B cell (primary cell): ENCODE data around the gene SAG. TPM values are rescaled to one million over a fixed set of nuclear protein-coding genes. Genes with fewer than 3 reads are reported as not detected.
"Not testable (repeated sequence)": the region's sequence is repeated elsewhere in the genome, so short reads cannot be mapped to it uniquely, and the experiment has no call there.

Experiments
- ATAC-seq: fragments of 200-7000 bp; cut with Tn5 transposase; one replicate; pipeline ENCODE4 v1.10.0; 2021; ENCODE audit warnings: low read depth, mild to moderate bottlenecking, moderate number of reproducible peaks, moderate library complexity
- CTCF ChIA-PET: fragments of 350-600 bp; sonication (Branson Sonifier 250); formaldehyde crosslinking; loops from one replicate; lab custom pipeline; 2021; ENCODE audit warnings: antibody characterized with exemption, inconsistent platforms; lab: Charles Lee
- POLR2A ChIA-PET: fragments of 350-600 bp; sonication (Branson Sonifier 250); formaldehyde crosslinking; loops from one replicate; lab custom pipeline; 2021; ENCODE audit warnings: antibody characterized with exemption; lab: Charles Lee
- DNase-seq: peaks from one replicate; pipeline ENCODE4 v3.0.0; 2013
- H2AFZ ChIP-seq: 2 replicates; pipeline ENCODE4 v1.6.1; 2012; ENCODE audit warnings: mild to moderate bottlenecking, low read depth, low read length; ENCODE audit not compliant: insufficient read depth, poor library complexity, severe bottlenecking
- H3K27ac ChIP-seq, 2 donors: 1 replicate in 1 of 2; 2 replicates in 1 of 2; pipeline ENCODE4 v1.5.1; 2012 to 2013; ENCODE audit warnings: low read length in 2 of 2, mild to moderate bottlenecking in 2 of 2, moderate library complexity in 1 of 2
- H3K27me3 ChIP-seq, 4 experiments: fragments of 200-600 bp in 1 of 4; sonication (generic) in 1 of 4; replicated peaks in 1 of 4; 1 replicate in 2 of 4; 2 replicates in 2 of 4; pipeline versions ENCODE4 v1.6.1 to v1.7.0; 2013 to 2016; ENCODE audit warnings: low read length in 3 of 4, mild to moderate bottlenecking in 2 of 4, mixed read lengths in 1 of 4, moderate library complexity in 1 of 4; ENCODE audit not compliant: insufficient read depth in 4 of 4, control insufficient read depth in 3 of 4; ENCODE audit errors: control extremely low read depth in 1 of 4
- H3K36me3 ChIP-seq, 2 experiments: replicated peaks in 1 of 2; 1 replicate in 1 of 2; 2 replicates in 1 of 2; pipeline versions ENCODE4 v1.6.1 to v1.7.1; 2013; ENCODE audit warnings: low read length in 1 of 2; ENCODE audit not compliant: insufficient read depth in 2 of 2, control insufficient read depth in 1 of 2; ENCODE audit errors: control extremely low read depth in 1 of 2, extremely low read depth in 1 of 2
- H3K4me1 ChIP-seq, 2 donors: fragments of 200-600 bp in 1 of 2; sonication (generic) in 1 of 2; 1 replicate in 1 of 2; 2 replicates in 1 of 2; pipeline versions ENCODE4 v1.5.1 to v1.6.1; 2013 to 2017; ENCODE audit warnings: low read length in 2 of 2; ENCODE audit not compliant: control insufficient read depth in 2 of 2, insufficient read depth in 2 of 2
- H3K4me2 ChIP-seq: replicated peaks from 2 replicates; pipeline ENCODE3; 2012; ENCODE audit warnings: mild to moderate bottlenecking, low read depth, low read length; ENCODE audit not compliant: poor library complexity, severe bottlenecking
- H3K4me3 ChIP-seq, 5 experiments: fragments of 200-600 bp in 1 of 5; sonication (generic) in 1 of 5; 1 replicate in 3 of 5; 2 replicates in 2 of 5; pipeline versions ENCODE4 v1.5.1 to v1.7.0; 2011 to 2016; ENCODE audit warnings: low read length in 4 of 5, mild to moderate bottlenecking in 4 of 5, low read depth in 2 of 5, control low read depth in 1 of 5, moderate library complexity in 1 of 5; ENCODE audit not compliant: insufficient read depth in 1 of 5; ENCODE audit errors: control extremely low read depth in 1 of 5, extremely low read depth in 1 of 5
- H3K79me2 ChIP-seq: fragments of 200-600 bp; sonication (generic); one replicate; pipeline ENCODE4 v1.6.0; 2016; ENCODE audit warnings: low read length; ENCODE audit not compliant: control insufficient read depth, insufficient read depth
- H3K9ac ChIP-seq: fragments of 200-600 bp; sonication (generic); 2 replicates; pipeline ENCODE4 v1.6.1; 2017; ENCODE audit warnings: mild to moderate bottlenecking, low read length, moderate library complexity
- H3K9me3 ChIP-seq, 3 donors: one replicate each; pipeline versions ENCODE4 v1.6.1 to v1.7.1; 2013; ENCODE audit warnings: low read length in 2 of 3; ENCODE audit not compliant: control insufficient read depth in 2 of 3, insufficient read depth in 1 of 3; ENCODE audit errors: control extremely low read depth in 1 of 3
- H4K20me1 ChIP-seq: 2 replicates; pipeline ENCODE4 v1.6.0; 2012; ENCODE audit warnings: mild to moderate bottlenecking, low read length; ENCODE audit not compliant: insufficient read depth, control insufficient read depth, poor library complexity, severe bottlenecking
- H3K27ac Mint-ChIP-seq: one replicate; pipeline ENCODE4 v1.8.0; 2021; ENCODE audit warnings: mixed read lengths
- H3K27me3 Mint-ChIP-seq: one replicate; pipeline ENCODE4 v1.8.0; 2021; ENCODE audit warnings: mixed read lengths
- H3K4me1 Mint-ChIP-seq: one replicate; pipeline ENCODE4 v1.8.0; 2021; ENCODE audit warnings: mixed read lengths
- H3K4me3 Mint-ChIP-seq: one replicate; pipeline ENCODE4 v1.8.0; 2021; ENCODE audit warnings: mixed read lengths
- H3K9me3 Mint-ChIP-seq: one replicate; pipeline ENCODE4 v1.8.0; 2022; ENCODE audit warnings: mixed read lengths; ENCODE audit not compliant: insufficient read depth
- EZH2 ChIP-seq: IDR thresholded peaks from 2 replicates; pipeline ENCODE4 v1.6.1; 2012; ENCODE audit warnings: borderline replicate concordance, low read depth, mild to moderate bottlenecking, moderate library complexity, low read length; ENCODE audit not compliant: insufficient read depth, poor library complexity, severe bottlenecking
- WGBS: methylation state at CpG from one replicate; pipeline ENCODE4 v1.1.5; 2013; ENCODE audit warnings: missing lambda C conversion rate; ENCODE audit not compliant: insufficient coverage; 5-methylcytosine and 5-hydroxymethylcytosine counted together
- intact Hi-C: fragments of 100-400 bp; cut with micrococcal nuclease; formaldehyde crosslinking; loops from one replicate; pipeline ENCODE4 v1.10.0; 2022
- polyA plus RNA-seq: library from polyadenylated mRNA; depleted of rRNA; stranded (reverse); fragments of >200 nt; gene quantifications from 2 replicates; pipeline ENCODE4 v1.2.3, GENCODE V29; 2012
- total RNA-seq, 2 donors: library from RNA; stranded (reverse); fragments of 120-200 nt in 1 of 2; gene quantifications; 1 replicate in 1 of 2; 2 replicates in 1 of 2; pipeline versions ENCODE4 v1.2.3 to v1.2.4, GENCODE V29; 2013 to 2022
- TF ChIP-seq, protein P1 (sequence below): fragments of 200-600 bp; IDR thresholded peaks from one replicate; pipeline ENCODE4 v1.8.0; 2022; ENCODE audit warnings: antibody characterized with exemption, mild to moderate bottlenecking

The SAG gene
- total and polyA plus RNA-seq, 2 donors (not counting 1 experiment from before 2014, with no cell fraction given): 0.03 to 0.17 TPM

DNA sequence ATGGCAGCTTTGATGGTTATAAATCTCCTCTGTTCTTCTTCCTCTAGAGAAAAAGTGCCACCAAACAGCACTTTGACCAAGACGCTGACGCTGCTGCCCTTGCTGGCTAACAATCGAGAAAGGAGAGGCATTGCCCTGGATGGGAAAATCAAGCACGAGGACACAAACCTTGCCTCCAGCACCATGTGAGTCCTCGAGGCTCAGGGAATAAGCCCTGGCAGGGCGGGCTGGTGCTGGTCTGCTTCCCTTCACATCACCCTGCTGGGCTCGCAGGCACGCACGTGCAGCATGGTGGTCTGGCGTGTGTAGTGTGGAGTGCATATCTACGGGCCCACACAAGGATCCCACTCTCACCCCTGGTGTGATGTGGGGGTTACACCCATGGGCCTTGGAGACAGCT lies 27.3 kb downstream of the SAG start:
- Histone ChIP-seq H3K79me2 (no peaks in the 10 kb centered on the region), H3K9me3 (peaks cover 0 to 7% (median 0%) of the 10 kb centered on the region in 3 donors), H3K4me2 (peak overlapping the region; percentile 38), H3K4me1 (peaks cover 79 to 87% of the 10 kb centered on the region in 2 donors), H3K36me3 (no peaks in the 10 kb centered on the region), H3K27ac (no peak overlapping the region), H3K4me3 (no peak overlapping the region), H3K9ac (no peak overlapping the region), H3K27me3 (no peaks in the 10 kb centered on the region), H2AFZ (no peak overlapping the region), H4K20me1 (no peaks in the 10 kb centered on the region)
- WGBS: 97% methylated on average over 5 of the region's 11 CpGs
- ChIA-PET CTCF (no interaction called here), POLR2A (no interaction called here)
- DNase-seq: no peak
- Mint-ChIP-seq H3K4me1 (peaks cover 84% of the 10 kb centered on the region), H3K27me3 (no peaks in the 10 kb centered on the region), H3K27ac (peak overlapping the region; percentile 61), H3K9me3 (no peaks in the 10 kb centered on the region), H3K4me3 (peak overlapping the region; percentile 23)
- no peak for ATAC-seq
- intact Hi-C loops: loop anchor here (5.0 kb wide), 1 partner anchor 273 kb away; the partner anchor contains the start of gene INPP5D
- TF ChIP-seq, protein P1, sequence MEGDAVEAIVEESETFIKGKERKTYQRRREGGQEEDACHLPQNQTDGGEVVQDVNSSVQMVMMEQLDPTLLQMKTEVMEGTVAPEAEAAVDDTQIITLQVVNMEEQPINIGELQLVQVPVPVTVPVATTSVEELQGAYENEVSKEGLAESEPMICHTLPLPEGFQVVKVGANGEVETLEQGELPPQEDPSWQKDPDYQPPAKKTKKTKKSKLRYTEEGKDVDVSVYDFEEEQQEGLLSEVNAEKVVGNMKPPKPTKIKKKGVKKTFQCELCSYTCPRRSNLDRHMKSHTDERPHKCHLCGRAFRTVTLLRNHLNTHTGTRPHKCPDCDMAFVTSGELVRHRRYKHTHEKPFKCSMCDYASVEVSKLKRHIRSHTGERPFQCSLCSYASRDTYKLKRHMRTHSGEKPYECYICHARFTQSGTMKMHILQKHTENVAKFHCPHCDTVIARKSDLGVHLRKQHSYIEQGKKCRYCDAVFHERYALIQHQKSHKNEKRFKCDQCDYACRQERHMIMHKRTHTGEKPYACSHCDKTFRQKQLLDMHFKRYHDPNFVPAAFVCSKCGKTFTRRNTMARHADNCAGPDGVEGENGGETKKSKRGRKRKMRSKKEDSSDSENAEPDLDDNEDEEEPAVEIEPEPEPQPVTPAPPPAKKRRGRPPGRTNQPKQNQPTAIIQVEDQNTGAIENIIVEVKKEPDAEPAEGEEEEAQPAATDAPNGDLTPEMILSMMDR: no peak
- TF ChIP-seq EZH2: no peak

DNA sequence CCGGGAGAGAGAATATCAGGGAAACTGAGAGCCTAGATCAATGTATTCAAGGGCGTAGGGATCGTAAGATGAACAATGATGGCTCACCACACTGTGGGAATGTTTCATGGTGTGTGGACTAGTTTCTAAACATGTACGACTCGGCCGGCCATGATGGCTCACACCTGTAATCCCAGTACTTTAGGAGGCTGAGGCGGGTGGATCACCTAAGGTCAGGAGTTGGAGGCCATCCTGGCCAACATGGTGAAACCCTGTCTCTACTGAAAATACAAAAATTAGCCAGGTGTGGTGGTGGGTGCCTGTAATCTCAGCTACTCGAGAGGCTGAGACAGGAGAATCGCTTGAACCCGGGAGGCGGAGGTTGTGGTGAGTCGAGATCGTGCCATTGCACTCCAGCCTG lies 28.5 kb downstream of the SAG start:
- Mint-ChIP-seq H3K4me1 (peaks cover 79% of the 10 kb centered on the region), H3K27ac (peak overlapping the region; percentile 3)
- H3K4me3 Mint-ChIP-seq, H2AFZ ChIP-seq, H3K79me2 ChIP-seq, H3K4me3 ChIP-seq, ATAC-seq, H3K9ac ChIP-seq, H3K27me3 ChIP-seq, H3K36me3 ChIP-seq, intact Hi-C loops, H3K27ac ChIP-seq, H3K4me2 ChIP-seq, DNase-seq, H4K20me1 ChIP-seq, H3K9me3 ChIP-seq, H3K27me3 Mint-ChIP-seq, CTCF ChIA-PET, H3K9me3 Mint-ChIP-seq: not testable (repeated sequence)
- peaks cover 67 to 85% of the 10 kb centered on the region in 2 donors for H3K4me1 ChIP-seq
- POLR2A ChIA-PET: interaction anchor here (0.6 kb wide), 1 partner anchor 42 kb away, joined by 8 read pairs; no protein-coding TSS in a partner anchor
- WGBS: 97% methylated on average over 11 of the region's 13 CpGs
